Transverse colon (tissue), 4 donors: ENCODE measurements around the gene RRP1. TPM values are rescaled to one million over a fixed set of nuclear protein-coding genes. Genes with fewer than 3 reads are reported as not detected.

ENCODE experiments used
- DNase-seq: peaks from one replicate; pipeline ENCODE4 v3.0.0-alpha.2; 2019
- H3K27ac ChIP-seq, 4 donors: fragments of 200-600 bp; sonication (generic); 2 replicates each; pipeline ENCODE4 v1.5.1; 2016 to 2018; ENCODE audit warnings: inconsistent platforms in 4 of 4
- H3K27me3 ChIP-seq: fragments of 200-600 bp; sonication (generic); 2 replicates; pipeline ENCODE4 v1.5.1; 2017; ENCODE audit warnings: inconsistent platforms
- H3K36me3 ChIP-seq, 4 donors: fragments of 200-600 bp; sonication (generic); 2 replicates each; pipeline ENCODE4 v1.5.1; 2017 to 2019; ENCODE audit warnings: inconsistent platforms in 4 of 4
- H3K4me1 ChIP-seq, 4 donors: fragments of 200-600 bp; sonication (generic); 2 replicates each; pipeline ENCODE4 v1.5.1; 2017 to 2020; ENCODE audit warnings: inconsistent platforms in 4 of 4
- H3K4me3 ChIP-seq, 4 donors: fragments of 200-600 bp; sonication (generic); 1 replicate in 1 of 4; 2 replicates in 3 of 4; pipeline versions ENCODE4 v1.5.1 to v1.6.1; 2017 to 2019; ENCODE audit warnings: inconsistent platforms in 4 of 4
- H3K9me3 ChIP-seq, 2 donors: fragments of 200-600 bp; sonication (generic); 2 replicates each; pipeline ENCODE4 v1.5.1; 2017 to 2019; ENCODE audit warnings: inconsistent platforms in 2 of 2
- CTCF ChIP-seq, 5 experiments: fragments of 200-600 bp in 3 of 5; fragments of 450-650 bp in 2 of 5; sonication (generic) in 3 of 5; IDR thresholded peaks; 1 replicate in 2 of 5; 2 replicates in 3 of 5; pipeline ENCODE4 v1.5.1; 2016 to 2017; ENCODE audit warnings: antibody characterized with exemption in 5 of 5, inconsistent platforms in 3 of 5, mild to moderate bottlenecking in 2 of 5, moderate library complexity in 1 of 5
- EP300 ChIP-seq: sonication (generic); formaldehyde crosslinking; IDR thresholded peaks from one replicate; pipeline ENCODE4 v1.6.1; 2017; ENCODE audit warnings: antibody characterized with exemption, low read depth
- POLR2A ChIP-seq: fragments of 450-650 bp; IDR thresholded peaks from one replicate; pipeline ENCODE4 v1.6.1; 2016; ENCODE audit warnings: antibody characterized with exemption, mild to moderate bottlenecking, moderate library complexity
- POLR2AphosphoS5 ChIP-seq, 3 donors: sonication (generic); formaldehyde crosslinking; IDR thresholded peaks; one replicate each; pipeline ENCODE4 v1.6.1; 2016; ENCODE audit warnings: antibody characterized with exemption in 3 of 3
- WGBS, 2 donors: methylation state at CpG; one replicate each; pipeline ENCODE4 v1.1.5; 2018; ENCODE audit warnings: low coverage in 1 of 2; 5-methylcytosine and 5-hydroxymethylcytosine counted together
- in situ Hi-C, 4 donors: fragments of 200-750 bp; cut with MboI; loops; one replicate each; pipeline versions ENCODE4 v1.15.0 to v1.15.1; 2017; ENCODE audit warnings: low sequenced_read_pairs in 3 of 4, low pct_ligation_motif_present in 1 of 4, low pct_unique_long_range_greater_than_20kb in 1 of 4
- intact Hi-C: fragments of 100-400 bp; cut with DNase I; formaldehyde crosslinking; loops from one replicate; pipeline ENCODE4 v1.15.1; 2023; ENCODE audit warnings: low total_unique reads
- total RNA-seq, 4 donors: library from RNA; depleted of rRNA; stranded (reverse); fragments of >200 nt; gene quantifications; one replicate each; pipeline ENCODE4 v1.1.0, GENCODE V29; 2016

The RRP1 gene
- total RNA-seq, 4 donors from 2014 or later: 5.2 to 26.1 (median 11.1) TPM

GRCh38 chr21:43829575-43830119 lies 40.3 kb downstream of the RRP1 start:
- in situ Hi-C loops: loop anchor here in 1 of 4 donors (25.0 kb wide), 1 partner anchor 108 kb away; no protein-coding TSS in a partner anchor
- 53% methylated on average over 22 of the region's 22 CpGs; no CpG with 5 or more reads in 1 of the 2 donors for WGBS, 2 donors

GRCh38 chr21:43832158-43832550 lies 42.8 kb downstream of the RRP1 start:
- H3K9me3 ChIP-seq: no peaks in the 10 kb centered on the region
- TF ChIP-seq POLR2AphosphoS5 (IDR thresholded peaks at IDR 0.05): no peak
- TF ChIP-seq POLR2A: no peak
- TF ChIP-seq EP300: no peak
- TF ChIP-seq CTCF (IDR thresholded peaks at IDR 0.05): no peak
- no peak for DNase-seq
- H3K27ac ChIP-seq: no peak overlapping the region
- H3K36me3 ChIP-seq: no peaks in the 10 kb centered on the region
- WGBS, 2 donors: 93 to 100% methylated on average over 2 to 14 of the region's 14 CpGs
- no peaks in the 10 kb centered on the region for H3K4me1 ChIP-seq
- H3K4me3 ChIP-seq: no peak overlapping the region
- peaks cover 46% of the 10 kb centered on the region for H3K27me3 ChIP-seq
- in situ Hi-C loops (loop anchor here in 1 of 4 donors (25.0 kb wide), 1 partner anchor 105 kb away; no protein-coding TSS in a partner anchor), intact Hi-C loops (no loop called here)

More at GRCh38 chr21:43829575-43830119, 40.3 kb downstream of the RRP1 start:
- Histone ChIP-seq H3K4me1 (peaks cover 0 to 5% (median 0%) of the 10 kb centered on the region in 4 donors), H3K9me3 (no peaks in the 10 kb centered on the region), H3K36me3 (no peaks in the 10 kb centered on the region), H3K27ac (no peak overlapping the region), H3K4me3 (no peak overlapping the region), H3K27me3 (peaks cover 49% of the 10 kb centered on the region)
- DNase-seq: no peak
- intact Hi-C loops: no loop called here
- no peak for TF ChIP-seq CTCF (IDR thresholded peaks at IDR 0.05)
- no peak for TF ChIP-seq POLR2A
- TF ChIP-seq EP300: no peak
- TF ChIP-seq POLR2AphosphoS5 (IDR thresholded peaks at IDR 0.05): no peak

GRCh38 chr21:43832648-43833047 lies 43.3 kb downstream of the RRP1 start:
- Histone ChIP-seq H3K4me3 (no peak overlapping the region), H3K27me3 (peaks cover 44% of the 10 kb centered on the region), H3K36me3 (no peaks in the 10 kb centered on the region), H3K9me3 (no peaks in the 10 kb centered on the region), H3K27ac (no peak overlapping the region), H3K4me1 (no peaks in the 10 kb centered on the region)
- no peak for TF ChIP-seq CTCF (IDR thresholded peaks at IDR 0.05)
- TF ChIP-seq POLR2AphosphoS5 (IDR thresholded peaks at IDR 0.05): no peak
- TF ChIP-seq POLR2A: no peak
- TF ChIP-seq EP300: no peak
- DNase-seq: no peak
- in situ Hi-C loops: loop anchor here in 1 of 4 donors (25.0 kb wide), 1 partner anchor 105 kb away; no protein-coding TSS in a partner anchor
- WGBS, 2 donors: 80% methylated on average over 10 of the region's 10 CpGs; no CpG with 5 or more reads in 1 of the 2 donors
- intact Hi-C loops: no loop called here

- no peak for TF ChIP-seq EP300
- no peak for TF ChIP-seq POLR2A
- TF ChIP-seq CTCF (IDR thresholded peaks at IDR 0.05): no peak
- no peak for TF ChIP-seq POLR2AphosphoS5 (IDR thresholded peaks at IDR 0.05)
- peaks cover 40% of the 10 kb centered on the region for H3K27me3 ChIP-seq
- no peaks in the 10 kb centered on the region for H3K36me3 ChIP-seq
- no peaks in the 10 kb centered on the region for H3K4me1 ChIP-seq
- 80 to 82% methylated on average over 9 to 29 of the region's 30 CpGs for WGBS, 2 donors
- no peak for DNase-seq
- H3K27ac ChIP-seq: no peak overlapping the region
- in situ Hi-C loops (loop anchor here in 1 of 4 donors (25.0 kb wide), 1 partner anchor 103 kb away; no protein-coding TSS in a partner anchor), intact Hi-C loops (no loop called here)
- no peak overlapping the region for H3K4me3 ChIP-seq
- H3K9me3 ChIP-seq: no peaks in the 10 kb centered on the region
These were observed 44.9 kb downstream of the RRP1 start for GRCh38 chr21:43834146-43834905.
